Measurements from ENCODE around the gene BARHL1.

GRCh38 chr9:132572921-132573320 lies 9.5 kb upstream of the BARHL1 start:
- TF ChIP-seq CTCF (IDR thresholded peaks at IDR 0.05; ENCODE audit: insufficient read depth, low read depth, low read length), result no peak
- TF ChIP-seq EZH2 (IDR thresholded peaks at IDR 0.05; ENCODE audit: insufficient read depth, low read length), result no peak

All from astrocyte (in vitro differentiated cells and primary cell).